ENCODE data around the gene IGSF21. TPM values are rescaled to one million over a fixed set of nuclear protein-coding genes. Genes with fewer than 3 reads are reported as not detected.
A peak's percentile ranks its signal among the peaks of the same experiment; 100 is the strongest.

Gene IGSF21
- total RNA-seq, 1 donor from 2014 or later = not detected

GRCh38 chr1:18410407-18410806 is 302.8 kb downstream of the IGSF21 start:
- H3K36me3 ChIP-seq (ENCODE audit: control insufficient read depth, insufficient read depth, low read length) = no peaks in the 10 kb centered on the region
- no peak for FAIRE-seq
- no peak overlapping the region for H3K4me3 ChIP-seq (ENCODE audit: low read depth, low read length)
- no peak for TF ChIP-seq CTCF (IDR thresholded peaks at IDR 0.05; ENCODE audit: insufficient read depth, low read length, severe bottlenecking)
- DNase-seq (ENCODE audit: low read depth) = no peak
- H3K27me3 ChIP-seq (ENCODE audit: control insufficient read depth, insufficient read depth, low read length) = no peaks in the 10 kb centered on the region

GRCh38 chr1:18411321-18411720 is 303.7 kb downstream of the IGSF21 start:
- DNase-seq (ENCODE audit: low read depth) = no peak
- no peaks in the 10 kb centered on the region for H3K27me3 ChIP-seq (ENCODE audit: control insufficient read depth, insufficient read depth, low read length)
- no peak overlapping the region for H3K4me3 ChIP-seq (ENCODE audit: low read depth, low read length)
- H3K36me3 ChIP-seq (ENCODE audit: control insufficient read depth, insufficient read depth, low read length) = no peaks in the 10 kb centered on the region
- TF ChIP-seq CTCF (IDR thresholded peaks at IDR 0.05; ENCODE audit: insufficient read depth, low read length, severe bottlenecking) = no peak
- no peak for FAIRE-seq

- no peaks in the 10 kb centered on the region for H3K27me3 ChIP-seq (ENCODE audit: control insufficient read depth, insufficient read depth, low read length)
- H3K4me3 ChIP-seq (ENCODE audit: low read depth, low read length) = no peak overlapping the region
- FAIRE-seq = no peak
- DNase-seq (ENCODE audit: low read depth) = peak; percentile 5
- TF ChIP-seq CTCF (IDR thresholded peaks at IDR 0.05; ENCODE audit: insufficient read depth, low read length, severe bottlenecking) = no peak
- H3K36me3 ChIP-seq (ENCODE audit: control insufficient read depth, insufficient read depth, low read length) = no peaks in the 10 kb centered on the region
Observed at GRCh38 chr1:18411820-18412641, 304.4 kb downstream of the IGSF21 start.

- no peak for TF ChIP-seq CTCF (IDR thresholded peaks at IDR 0.05; ENCODE audit: insufficient read depth, low read length, severe bottlenecking)
- DNase-seq (ENCODE audit: low read depth) (no peak), FAIRE-seq (no peak)
- Histone ChIP-seq H3K27me3 (ENCODE audit: control insufficient read depth, insufficient read depth, low read length) (no peaks in the 10 kb centered on the region), H3K4me3 (ENCODE audit: low read depth, low read length) (no peak overlapping the region), H3K36me3 (ENCODE audit: control insufficient read depth, insufficient read depth, low read length) (no peaks in the 10 kb centered on the region)
Observed at GRCh38 chr1:18412882-18413353, 305.3 kb downstream of the IGSF21 start.

GRCh38 chr1:18413541-18414305 is 306.1 kb downstream of the IGSF21 start:
- TF ChIP-seq CTCF (IDR thresholded peaks at IDR 0.05; ENCODE audit: insufficient read depth, low read length, severe bottlenecking) = no peak
- Histone ChIP-seq H3K36me3 (ENCODE audit: control insufficient read depth, insufficient read depth, low read length) (no peaks in the 10 kb centered on the region), H3K27me3 (ENCODE audit: control insufficient read depth, insufficient read depth, low read length) (no peaks in the 10 kb centered on the region), H3K4me3 (ENCODE audit: low read depth, low read length) (no peak overlapping the region)
- FAIRE-seq (no peak), DNase-seq (ENCODE audit: low read depth) (no peak)
